NT2/D1 (cell line): ENCODE results near the gene SRC.

Experiments
- SUZ12 ChIP-seq: IDR thresholded peaks from 2 replicates; pipeline ENCODE4 v1.6.1; 2011; ENCODE audit not compliant: insufficient read length, insufficient read depth; ENCODE audit errors: extremely low read depth
- YY1 ChIP-seq: IDR thresholded peaks from 2 replicates; pipeline ENCODE4 v1.6.1; 2011; ENCODE audit not compliant: insufficient read length, insufficient read depth
- ZNF274 ChIP-seq: IDR thresholded peaks from 2 replicates; pipeline ENCODE4 v1.6.1; 2011; ENCODE audit warnings: mild to moderate bottlenecking, low read depth, low read length

- no peak for TF ChIP-seq SUZ12
- no peak for TF ChIP-seq ZNF274
- TF ChIP-seq YY1: no peak
Measured at GRCh38 chr20:37326666-37327065, 19.3 kb upstream of the SRC start.
